NB4 (cell line): ENCODE data around the gene PUM2.

ENCODE experiments used
- MYC ChIP-seq: IDR thresholded peaks from 2 replicates; pipeline ENCODE4 v1.6.1; 2011; ENCODE audit warnings: low read depth, low read length
- TF ChIP-seq, protein P1 (sequence below): IDR thresholded peaks from 2 replicates; pipeline ENCODE4 v1.6.1; 2011; ENCODE audit warnings: low read depth, low read length
- TF ChIP-seq, protein P2 (sequence below): IDR thresholded peaks from one replicate; pipeline ENCODE4 v1.5.1; 2012; ENCODE audit warnings: low read depth, low read length

DNA sequence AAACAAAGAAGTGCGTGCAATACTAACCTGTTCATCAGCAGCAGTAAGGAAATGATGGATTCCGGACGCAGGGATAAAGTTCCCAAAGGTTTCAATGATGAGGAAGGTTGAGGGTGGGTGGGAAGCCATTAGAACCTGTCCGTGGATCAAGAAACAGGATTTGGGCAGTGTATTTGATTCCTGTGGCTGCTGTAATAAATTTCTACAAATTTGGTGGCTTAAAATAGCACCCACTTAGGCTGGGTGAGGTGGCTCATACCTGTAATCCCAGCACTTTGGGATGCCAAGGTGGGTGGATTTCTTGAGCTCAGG, 120.6 kb downstream of the PUM2 start:
- TF ChIP-seq, protein P1, sequence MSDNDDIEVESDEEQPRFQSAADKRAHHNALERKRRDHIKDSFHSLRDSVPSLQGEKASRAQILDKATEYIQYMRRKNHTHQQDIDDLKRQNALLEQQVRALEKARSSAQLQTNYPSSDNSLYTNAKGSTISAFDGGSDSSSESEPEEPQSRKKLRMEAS = no peak
- TF ChIP-seq, protein P2, sequence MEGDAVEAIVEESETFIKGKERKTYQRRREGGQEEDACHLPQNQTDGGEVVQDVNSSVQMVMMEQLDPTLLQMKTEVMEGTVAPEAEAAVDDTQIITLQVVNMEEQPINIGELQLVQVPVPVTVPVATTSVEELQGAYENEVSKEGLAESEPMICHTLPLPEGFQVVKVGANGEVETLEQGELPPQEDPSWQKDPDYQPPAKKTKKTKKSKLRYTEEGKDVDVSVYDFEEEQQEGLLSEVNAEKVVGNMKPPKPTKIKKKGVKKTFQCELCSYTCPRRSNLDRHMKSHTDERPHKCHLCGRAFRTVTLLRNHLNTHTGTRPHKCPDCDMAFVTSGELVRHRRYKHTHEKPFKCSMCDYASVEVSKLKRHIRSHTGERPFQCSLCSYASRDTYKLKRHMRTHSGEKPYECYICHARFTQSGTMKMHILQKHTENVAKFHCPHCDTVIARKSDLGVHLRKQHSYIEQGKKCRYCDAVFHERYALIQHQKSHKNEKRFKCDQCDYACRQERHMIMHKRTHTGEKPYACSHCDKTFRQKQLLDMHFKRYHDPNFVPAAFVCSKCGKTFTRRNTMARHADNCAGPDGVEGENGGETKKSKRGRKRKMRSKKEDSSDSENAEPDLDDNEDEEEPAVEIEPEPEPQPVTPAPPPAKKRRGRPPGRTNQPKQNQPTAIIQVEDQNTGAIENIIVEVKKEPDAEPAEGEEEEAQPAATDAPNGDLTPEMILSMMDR = no peak
- TF ChIP-seq MYC = no peak
